ENCODE results near the gene VWA5B1.
"Not testable (repeated sequence)": the region's sequence is repeated elsewhere in the genome, so short reads cannot be mapped to it uniquely, and the experiment has no call there.

Gene VWA5B1

DNA sequence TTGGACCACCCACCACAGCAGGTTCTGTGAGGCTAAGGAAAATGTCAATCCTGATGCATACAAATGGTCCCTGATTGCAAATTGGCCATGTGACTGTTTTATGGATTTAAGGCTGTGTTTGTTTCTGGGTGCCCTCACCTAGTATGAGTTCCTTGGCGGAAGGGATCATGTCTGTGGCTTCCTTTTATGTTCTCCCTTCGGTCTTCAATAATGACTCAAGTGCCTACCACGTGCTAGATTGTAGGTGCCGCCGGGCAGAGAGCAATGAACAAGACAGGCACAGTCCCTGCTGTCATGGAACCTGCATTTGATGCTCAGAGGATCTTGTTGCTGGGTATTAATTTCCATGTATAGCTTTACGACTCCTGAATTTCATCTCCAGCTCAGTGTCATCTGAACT is 9.8 kb upstream of the VWA5B1 start:
- DNase-seq (ENCODE audit: low read depth in 2 of 2), result no peak

DNA sequence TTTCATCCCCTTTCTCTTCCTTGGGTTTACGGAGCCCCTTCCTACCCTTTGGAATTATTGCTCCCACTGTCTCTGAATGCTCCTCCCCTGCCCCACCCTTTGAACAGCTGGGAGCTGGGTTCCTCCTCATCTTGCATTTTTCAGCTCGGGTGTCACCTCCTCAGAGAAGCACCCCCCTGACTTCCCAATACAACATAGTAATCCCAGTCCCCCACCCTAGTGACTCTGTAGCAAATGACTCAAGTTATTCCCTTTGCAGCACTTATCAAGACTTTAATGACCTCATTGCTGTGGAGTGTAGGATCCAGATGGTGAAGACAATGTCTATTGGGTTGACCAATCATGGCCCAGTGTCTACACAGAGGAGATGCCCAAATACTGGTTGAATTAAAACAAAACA is 8.9 kb upstream of the VWA5B1 start:
- no peak for DNase-seq (ENCODE audit: low read depth in 2 of 2)

- DNase-seq (ENCODE audit: low read depth in 2 of 2), result no peak
These were observed 8.1 kb upstream of the VWA5B1 start for GRCh38 chr1:20282533-20282932.

GRCh38 chr1:20284046-20284445 is 6.6 kb upstream of the VWA5B1 start:
- no peak for DNase-seq (ENCODE audit: low read depth in 2 of 2)

DNA sequence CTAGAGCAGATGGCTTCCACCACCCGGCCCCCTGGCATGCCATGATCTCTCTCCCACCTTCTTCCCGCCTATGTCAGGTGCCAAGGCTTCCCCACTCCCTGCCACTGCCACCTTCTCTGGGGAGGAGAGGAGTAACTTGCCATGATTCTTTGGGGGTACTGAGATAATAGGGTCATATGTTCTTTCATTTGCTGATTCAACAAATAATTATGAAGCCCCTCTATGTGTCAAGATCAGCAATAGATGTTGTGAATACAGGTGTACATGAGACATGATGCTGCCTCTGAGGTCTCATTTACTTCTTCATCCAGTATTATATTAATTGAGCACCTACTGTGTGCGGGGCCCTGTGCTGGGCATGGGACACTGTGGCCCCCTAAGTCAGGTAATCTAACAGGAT is 6.0 kb upstream of the VWA5B1 start:
- DNase-seq (ENCODE audit: low read depth in 2 of 2), result no peak

DNA sequence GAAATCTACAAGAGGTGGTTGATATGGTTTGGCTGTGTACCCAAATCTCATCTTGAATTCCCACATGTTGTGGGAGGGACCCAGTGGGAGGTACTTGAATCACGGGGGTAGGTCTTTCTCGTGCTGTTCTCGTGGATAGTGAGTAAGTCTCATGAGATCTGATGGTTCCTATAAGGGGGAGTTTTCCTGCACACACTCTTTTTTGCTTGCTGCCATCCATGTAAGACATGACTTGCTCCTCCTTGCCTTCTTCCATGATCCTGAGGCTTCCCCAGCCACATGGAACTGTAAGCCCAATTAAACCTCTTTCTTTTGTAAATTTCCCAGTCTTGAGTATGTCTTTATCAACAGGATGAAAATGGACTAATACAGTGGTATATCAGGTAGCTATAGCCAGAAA is 5.2 kb upstream of the VWA5B1 start:
- no peak for DNase-seq (ENCODE audit: low read depth in 2 of 2)

DNA sequence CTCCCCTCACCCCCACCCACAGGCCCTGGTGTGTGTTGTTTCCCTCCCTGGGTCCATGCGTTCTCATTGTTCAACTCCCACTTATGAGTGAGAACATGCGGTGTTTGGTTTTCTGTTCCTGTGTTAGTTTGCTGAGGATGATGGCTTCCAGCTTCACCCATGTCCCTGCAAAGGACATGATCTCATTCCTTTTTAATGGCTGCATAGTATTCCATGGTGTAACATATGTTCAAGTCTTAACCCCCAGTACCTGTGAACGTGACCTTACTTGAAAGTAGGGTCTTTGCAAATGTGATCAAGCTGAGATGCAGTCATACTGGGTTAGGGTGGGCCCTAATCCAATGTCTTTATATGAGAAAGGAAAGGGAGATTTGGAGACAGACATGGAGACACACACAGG is 3.0 kb upstream of the VWA5B1 start:
- not testable (repeated sequence) for DNase-seq (ENCODE audit: low read depth in 2 of 2)

DNA sequence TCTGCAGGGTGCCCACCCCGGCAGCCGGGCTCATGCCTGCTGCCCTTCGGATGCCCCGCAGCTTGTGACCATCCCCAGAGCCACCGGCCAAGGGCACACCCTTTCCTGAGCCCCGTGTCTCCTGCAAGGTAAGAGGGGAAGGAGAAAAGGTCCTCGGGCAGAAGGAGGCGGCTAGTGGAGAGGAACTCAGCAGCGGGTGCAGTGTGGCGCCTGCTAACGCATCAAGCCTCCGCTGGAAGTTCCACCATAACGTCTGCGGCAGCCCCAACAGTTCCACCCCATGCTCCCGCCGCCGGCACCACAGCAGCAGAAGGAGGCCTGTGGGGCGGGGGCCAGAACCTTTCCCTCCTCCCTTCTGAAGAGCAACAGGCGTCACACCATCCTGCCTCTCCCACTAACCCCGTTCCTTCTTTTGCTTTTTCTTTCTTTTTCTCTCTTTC is 990 bp downstream of the VWA5B1 start:
- no peak for DNase-seq (ENCODE audit: low read depth in 2 of 2)

DNA sequence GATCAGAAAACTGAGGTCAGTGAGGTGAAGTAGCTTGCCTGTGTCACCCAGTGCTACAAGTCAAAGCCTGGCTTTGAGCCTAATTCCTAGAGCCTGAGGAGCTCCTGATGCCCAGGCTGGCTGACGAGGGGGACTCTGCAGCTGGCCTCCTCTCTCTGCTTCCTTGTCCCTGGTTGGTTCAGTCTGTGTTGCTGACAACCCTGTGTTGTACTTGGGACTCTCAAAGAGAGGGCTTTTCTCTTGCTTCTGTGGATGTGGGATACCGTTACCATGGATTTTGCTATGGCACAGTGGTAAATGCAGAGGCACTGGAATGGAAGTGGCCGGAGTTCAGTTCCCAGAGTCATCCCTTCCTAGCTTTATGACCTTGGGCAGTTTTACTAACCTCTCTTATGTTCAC is 8.0 kb downstream of the VWA5B1 start:
- DNase-seq (ENCODE audit: low read depth in 2 of 2), result no peak

DNA sequence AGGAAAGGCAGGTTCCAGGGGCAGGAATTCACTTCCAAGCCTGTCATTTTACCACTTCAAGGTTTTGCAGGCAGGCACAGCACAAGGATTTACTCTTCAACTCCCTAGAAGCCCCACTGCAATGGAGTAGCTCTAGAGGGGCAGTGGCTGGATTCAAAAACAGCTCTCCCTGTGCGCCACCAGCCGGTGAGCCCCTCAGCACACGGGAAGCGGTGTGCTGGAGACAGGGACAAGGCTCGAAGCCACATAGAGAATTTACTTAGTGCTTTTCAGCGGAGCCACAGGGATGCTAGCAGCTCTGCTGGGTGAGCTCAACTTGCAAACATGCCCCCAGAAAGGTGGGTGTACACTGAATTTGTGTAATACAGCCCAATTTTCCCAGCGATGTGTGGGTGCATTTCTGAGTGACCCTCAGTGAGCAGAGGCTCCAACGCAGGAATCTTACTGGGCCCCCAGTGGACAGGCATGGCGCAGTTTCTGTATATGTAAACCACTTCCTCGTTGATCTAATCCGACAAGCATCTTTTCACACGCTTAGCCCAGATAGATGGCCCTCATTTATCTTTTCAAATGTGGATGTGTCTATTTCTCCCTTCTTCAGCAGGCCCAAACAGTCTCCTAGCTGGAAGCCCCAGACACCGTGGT is 10.9 kb downstream of the VWA5B1 start:
- DNase-seq (ENCODE audit: low read depth in 2 of 2), result no peak

DNA sequence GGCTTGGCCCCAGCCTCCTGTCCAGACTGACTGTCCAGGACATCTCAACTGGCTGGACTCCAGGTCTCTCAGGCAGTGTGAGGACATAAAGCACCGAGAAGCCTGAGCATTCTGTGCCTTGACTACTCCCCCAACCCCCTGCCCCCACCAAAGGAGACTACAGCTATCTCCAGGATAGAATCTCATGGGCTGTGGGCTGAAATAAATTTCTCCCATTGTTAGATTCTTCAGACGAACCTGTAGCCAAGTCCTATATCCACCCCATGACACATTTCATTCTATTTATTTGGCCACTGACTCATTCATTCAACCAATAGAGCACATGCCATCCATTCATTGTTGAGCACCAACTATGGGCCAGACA is 11.4 kb downstream of the VWA5B1 start:
- DNase-seq (ENCODE audit: low read depth in 2 of 2), result no peak

DNA sequence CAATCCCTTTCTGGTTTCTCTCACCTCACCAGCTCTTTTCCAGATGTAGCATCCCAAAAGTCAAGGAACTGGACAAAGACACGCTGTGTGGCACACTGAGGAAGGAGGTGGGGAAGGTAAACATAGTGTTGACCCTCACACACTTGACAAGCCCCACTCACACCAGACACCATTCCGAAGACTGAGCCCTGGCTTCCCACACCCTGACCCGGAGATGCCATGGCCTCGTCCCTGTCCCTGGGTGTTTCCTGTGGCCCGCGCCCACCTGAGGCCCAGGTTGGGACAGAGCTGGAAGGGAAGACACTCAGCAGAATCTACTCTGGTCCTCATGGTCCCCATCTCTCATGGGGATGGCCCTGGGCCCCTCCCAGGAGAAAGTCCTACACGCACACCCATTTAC is 16.4 kb downstream of the VWA5B1 start:
- DNase-seq (ENCODE audit: low read depth in 2 of 2), result no peak

DNA sequence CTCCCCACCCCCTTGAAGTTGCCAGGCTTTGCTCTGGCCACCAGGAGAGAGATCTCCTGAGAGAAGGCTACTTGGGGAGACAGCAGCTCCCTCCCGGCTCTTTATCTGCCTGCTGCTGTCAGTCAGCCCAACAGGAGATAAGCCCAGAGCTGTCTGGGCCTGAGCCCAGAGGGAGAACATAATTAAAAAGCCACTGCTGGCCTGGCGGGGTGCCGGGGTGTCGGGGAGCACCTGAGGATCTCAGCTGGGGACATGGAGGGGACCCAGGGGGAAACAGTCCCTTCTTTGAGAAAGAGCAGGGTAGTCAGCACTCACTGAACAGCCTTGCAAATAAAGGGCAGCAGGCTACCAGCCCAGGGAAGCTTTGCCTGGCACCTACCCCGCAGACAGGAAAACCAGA is 17.9 kb downstream of the VWA5B1 start:
- no peak for DNase-seq (ENCODE audit: low read depth in 2 of 2)

- no peak for DNase-seq (ENCODE audit: low read depth in 2 of 2)
These were observed 20.6 kb downstream of the VWA5B1 start for GRCh38 chr1:20311289-20311688.

GRCh38 chr1:20312310-20312709 is 21.6 kb downstream of the VWA5B1 start:
- DNase-seq (ENCODE audit: low read depth in 2 of 2), result no peak

- no peak for DNase-seq (ENCODE audit: low read depth in 2 of 2)
These were observed 22.1 kb downstream of the VWA5B1 start for GRCh38 chr1:20312818-20313217.

DNA sequence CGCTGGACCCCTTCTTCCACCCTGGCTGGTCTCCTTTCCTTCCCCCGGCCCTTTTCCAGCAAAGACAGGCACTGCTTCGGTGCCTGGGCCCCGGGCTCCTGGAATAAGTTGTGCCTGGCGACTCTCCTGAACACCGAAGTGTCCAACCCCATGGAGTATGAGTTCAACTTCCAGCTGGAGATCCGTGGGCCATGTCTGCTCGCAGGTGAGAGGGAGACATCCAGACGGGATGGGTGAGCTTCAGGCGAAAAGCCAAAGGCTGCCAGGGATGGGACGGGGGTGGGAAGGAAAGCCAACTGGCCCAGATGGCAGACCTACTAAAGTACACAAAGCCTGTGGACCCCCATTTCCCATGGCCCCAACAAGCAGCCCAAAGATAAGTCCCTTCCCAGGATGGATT is 26.8 kb downstream of the VWA5B1 start:
- DNase-seq (ENCODE audit: low read depth in 2 of 2), result no peak

- DNase-seq (ENCODE audit: low read depth in 2 of 2), result no peak
These were observed 27.8 kb downstream of the VWA5B1 start for GRCh38 chr1:20318521-20318920.

DNA sequence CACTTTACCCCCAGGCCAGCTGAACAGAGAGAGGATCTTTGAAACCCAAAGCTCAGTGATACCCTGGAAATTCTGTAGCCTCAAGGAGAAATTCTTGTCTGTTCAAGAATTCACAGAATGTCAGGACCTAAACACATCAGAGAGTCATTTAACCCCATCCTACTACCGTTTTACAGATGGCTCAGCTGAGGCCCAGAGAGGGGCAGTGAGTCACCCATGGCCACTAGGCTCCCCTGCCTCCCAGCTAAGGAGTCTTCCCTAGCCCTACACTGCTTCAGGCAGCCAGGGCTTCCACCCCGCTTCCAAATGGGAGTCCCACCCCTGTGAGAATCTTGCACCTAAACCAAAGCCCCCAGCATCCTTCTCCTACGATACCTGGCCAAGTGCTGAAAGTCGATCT is 28.3 kb downstream of the VWA5B1 start:
- no peak for DNase-seq (ENCODE audit: low read depth in 2 of 2)

- DNase-seq (ENCODE audit: low read depth in 2 of 2), result no peak
These were observed 29.0 kb downstream of the VWA5B1 start for GRCh38 chr1:20319456-20320220.

- no peak for DNase-seq (ENCODE audit: low read depth in 2 of 2)
These were observed 30.0 kb downstream of the VWA5B1 start for GRCh38 chr1:20320704-20321103.

DNA sequence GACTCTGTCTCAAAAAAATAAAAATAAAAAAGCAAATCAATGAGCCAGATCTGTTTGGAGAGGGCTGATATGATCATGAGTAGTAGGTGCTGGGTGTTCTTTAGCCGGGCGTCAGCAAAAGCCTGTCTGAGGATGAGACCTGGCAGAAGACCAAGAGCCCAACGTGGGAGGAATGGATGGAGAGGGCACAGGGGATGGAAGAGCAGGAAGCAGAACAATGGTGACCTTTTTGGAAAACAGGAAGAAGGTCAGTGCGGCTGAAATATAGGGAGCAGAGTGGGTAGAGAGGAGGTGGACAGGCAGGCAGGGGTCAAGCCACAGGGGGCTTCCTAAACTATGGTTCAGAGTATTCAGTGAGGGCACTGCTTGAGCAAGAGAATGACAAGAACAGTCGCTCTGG is 30.9 kb downstream of the VWA5B1 start:
- no peak for DNase-seq (ENCODE audit: low read depth in 2 of 2)

- no peak for DNase-seq (ENCODE audit: low read depth in 2 of 2)
These were observed 31.6 kb downstream of the VWA5B1 start for GRCh38 chr1:20322081-20322824.
